Testis (tissue), 5 donors: Measurements from ENCODE around the gene DPP3. TPM values are rescaled to one million over a fixed set of nuclear protein-coding genes. Genes with fewer than 3 reads are reported as not detected.
"Not testable (repeated sequence)": the region's sequence is repeated elsewhere in the genome, so short reads cannot be mapped to it uniquely, and the experiment has no call there.

Source experiments
- DNase-seq: peaks from one replicate; pipeline ENCODE4 v3.0.0-alpha.2; 2019
- H3K27ac ChIP-seq, 2 donors: fragments of 200-600 bp; sonication (generic); one replicate each; pipeline ENCODE4 v1.5.1; 2019
- H3K27me3 ChIP-seq: fragments of 200-600 bp; sonication (generic); one replicate; pipeline ENCODE4 v1.5.1; 2019
- H3K36me3 ChIP-seq: fragments of 200-600 bp; sonication (generic); one replicate; pipeline ENCODE4 v1.5.1; 2017; ENCODE audit warnings: low read depth; ENCODE audit errors: missing control alignments
- H3K4me1 ChIP-seq: fragments of 200-600 bp; sonication (generic); one replicate; pipeline ENCODE4 v1.5.1; 2019
- H3K4me3 ChIP-seq, 2 donors: fragments of 200-600 bp; sonication (generic); one replicate each; pipeline ENCODE4 v1.5.1; 2017 to 2019
- H3K9me3 ChIP-seq: fragments of 200-600 bp; sonication (generic); one replicate; pipeline ENCODE4 v1.5.1; 2017
- POLR2A ChIP-seq: fragments of 450-650 bp; IDR thresholded peaks from one replicate; pipeline ENCODE4 v1.6.1; 2017; ENCODE audit warnings: antibody characterized with exemption, mild to moderate bottlenecking, moderate library complexity
- WGBS, 2 donors: methylation state at CpG; one replicate each; pipeline ENCODE4 v1.1.5; 2018; 5-methylcytosine and 5-hydroxymethylcytosine counted together
- intact Hi-C: fragments of 100-400 bp; cut with DNase I; formaldehyde crosslinking; loops from one replicate; pipeline ENCODE4 v1.15.1; 2023; ENCODE audit warnings: low total_unique reads
- long read RNA-seq, 2 donors: transcript quantifications; one replicate each; lab custom pipeline, GENCODE V29; 2026
- polyA plus RNA-seq: library from polyadenylated mRNA; stranded (reverse); fragments of 350-450 nt; fragmentation: Illumina TruSeq; extraction: RNeasy Lipid Tissue Mini Kit (QIAGEN cat#74804); gene quantifications from one replicate; pipeline ENCODE4 v1.2.3, GENCODE V29; 2014; ENCODE audit warnings: low read depth, low replicate concordance; ENCODE audit not compliant: insufficient read depth
- total RNA-seq, 2 donors: library from RNA; depleted of rRNA; stranded (reverse); fragments of >200 nt; gene quantifications; one replicate each; pipeline ENCODE4 v1.2.3, GENCODE V29; 2016
- TF ChIP-seq, protein P1 (sequence below), 3 experiments: fragments of 450-650 bp in 2 of 3; fragments of 200-600 bp in 1 of 3; sonication (generic) in 1 of 3; IDR thresholded peaks; one replicate each; pipeline ENCODE4 v1.5.1; 2016 to 2019; ENCODE audit warnings: antibody characterized with exemption in 3 of 3, mild to moderate bottlenecking in 2 of 3, moderate library complexity in 1 of 3

The DPP3 gene, protein sequence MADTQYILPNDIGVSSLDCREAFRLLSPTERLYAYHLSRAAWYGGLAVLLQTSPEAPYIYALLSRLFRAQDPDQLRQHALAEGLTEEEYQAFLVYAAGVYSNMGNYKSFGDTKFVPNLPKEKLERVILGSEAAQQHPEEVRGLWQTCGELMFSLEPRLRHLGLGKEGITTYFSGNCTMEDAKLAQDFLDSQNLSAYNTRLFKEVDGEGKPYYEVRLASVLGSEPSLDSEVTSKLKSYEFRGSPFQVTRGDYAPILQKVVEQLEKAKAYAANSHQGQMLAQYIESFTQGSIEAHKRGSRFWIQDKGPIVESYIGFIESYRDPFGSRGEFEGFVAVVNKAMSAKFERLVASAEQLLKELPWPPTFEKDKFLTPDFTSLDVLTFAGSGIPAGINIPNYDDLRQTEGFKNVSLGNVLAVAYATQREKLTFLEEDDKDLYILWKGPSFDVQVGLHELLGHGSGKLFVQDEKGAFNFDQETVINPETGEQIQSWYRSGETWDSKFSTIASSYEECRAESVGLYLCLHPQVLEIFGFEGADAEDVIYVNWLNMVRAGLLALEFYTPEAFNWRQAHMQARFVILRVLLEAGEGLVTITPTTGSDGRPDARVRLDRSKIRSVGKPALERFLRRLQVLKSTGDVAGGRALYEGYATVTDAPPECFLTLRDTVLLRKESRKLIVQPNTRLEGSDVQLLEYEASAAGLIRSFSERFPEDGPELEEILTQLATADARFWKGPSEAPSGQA
- total RNA-seq = 10 to 100 TPM; 29.3 to 31.0 TPM
- polyA plus RNA-seq = 24.8 TPM
- long read RNA-seq, donor 1, transcript DPP3-209 (18 exons, 2,974 nt) = major isoform, 5 of 6 reads
- long read RNA-seq, donor 1, partial matches to known transcripts = 0 of 6 reads
- long read RNA-seq, donor 1, other reads (novel, unspliced or antisense) = 0 of 6 reads
- long read RNA-seq, donor 2, partial matches to known transcripts = 9 of 15 reads
- long read RNA-seq, donor 2, other reads (novel, unspliced or antisense) = 0 of 15 reads

DNA sequence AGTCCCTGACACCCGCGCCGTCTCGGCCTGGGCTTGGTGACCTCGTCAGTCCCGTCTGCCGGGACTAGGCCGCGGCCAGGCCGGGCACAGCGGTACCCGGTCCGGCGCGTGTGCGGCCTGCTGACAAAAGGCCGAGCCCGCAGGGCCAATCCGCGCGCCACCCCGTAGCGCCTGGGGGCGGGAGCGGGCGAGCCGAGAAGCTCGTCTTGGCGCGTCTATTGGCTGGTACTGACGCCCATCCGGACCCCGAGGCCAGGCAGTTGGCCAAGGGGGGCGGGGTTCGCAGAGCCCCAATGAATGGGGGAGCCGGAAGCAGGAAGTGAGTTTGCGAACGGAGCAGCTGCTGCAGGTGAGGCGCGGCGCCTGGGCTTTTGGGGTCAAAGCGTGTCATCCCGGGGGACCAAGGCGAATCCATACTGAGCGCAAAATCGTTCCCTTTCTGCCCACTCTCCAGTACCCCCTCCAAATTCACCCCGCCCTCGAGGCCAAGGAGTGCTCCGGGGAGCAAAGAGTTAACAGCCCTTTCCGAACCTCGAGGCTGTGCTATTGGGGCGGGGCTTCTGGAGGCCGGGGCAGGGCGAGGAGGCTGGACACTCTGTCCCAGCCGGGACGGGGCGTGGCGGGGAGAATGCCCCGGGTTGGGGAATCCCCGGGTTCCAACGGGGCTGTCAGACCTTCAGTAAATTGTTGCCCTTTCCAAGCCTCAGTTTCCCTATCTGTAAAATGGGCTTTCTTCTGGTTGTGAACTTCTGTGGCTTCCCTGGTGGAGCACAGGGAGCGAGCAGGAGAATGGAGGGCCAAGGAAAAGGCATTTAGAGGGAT, at the start of gene DPP3:
DPP3 (plus strand) TSS at position 318 of the 822 bp plus-strand sequence. CDS start 1,767 bp downstream, outside the sequence.
- Histone ChIP-seq H3K4me3 (peak within 1 kb of the TSS; percentile 66 to 75), H3K4me1 (peaks cover 5% of the 10 kb centered on the region), H3K27me3 (no peaks in the 10 kb centered on the region), H3K36me3 (no peaks in the 10 kb centered on the region), H3K9me3 (no peaks in the 10 kb centered on the region), H3K27ac (peak within 1 kb of the TSS; percentile 74 to 75)
- WGBS, 2 donors = 1% methylated on average over 6 to 60 of the region's 62 CpGs
- peak; percentile 98 for DNase-seq
- intact Hi-C loops = loop anchor here (10.0 kb wide), 1 partner anchor 194 kb away; the partner anchor contains the start of gene RBM4B
- TF ChIP-seq, protein P1, sequence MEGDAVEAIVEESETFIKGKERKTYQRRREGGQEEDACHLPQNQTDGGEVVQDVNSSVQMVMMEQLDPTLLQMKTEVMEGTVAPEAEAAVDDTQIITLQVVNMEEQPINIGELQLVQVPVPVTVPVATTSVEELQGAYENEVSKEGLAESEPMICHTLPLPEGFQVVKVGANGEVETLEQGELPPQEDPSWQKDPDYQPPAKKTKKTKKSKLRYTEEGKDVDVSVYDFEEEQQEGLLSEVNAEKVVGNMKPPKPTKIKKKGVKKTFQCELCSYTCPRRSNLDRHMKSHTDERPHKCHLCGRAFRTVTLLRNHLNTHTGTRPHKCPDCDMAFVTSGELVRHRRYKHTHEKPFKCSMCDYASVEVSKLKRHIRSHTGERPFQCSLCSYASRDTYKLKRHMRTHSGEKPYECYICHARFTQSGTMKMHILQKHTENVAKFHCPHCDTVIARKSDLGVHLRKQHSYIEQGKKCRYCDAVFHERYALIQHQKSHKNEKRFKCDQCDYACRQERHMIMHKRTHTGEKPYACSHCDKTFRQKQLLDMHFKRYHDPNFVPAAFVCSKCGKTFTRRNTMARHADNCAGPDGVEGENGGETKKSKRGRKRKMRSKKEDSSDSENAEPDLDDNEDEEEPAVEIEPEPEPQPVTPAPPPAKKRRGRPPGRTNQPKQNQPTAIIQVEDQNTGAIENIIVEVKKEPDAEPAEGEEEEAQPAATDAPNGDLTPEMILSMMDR (IDR thresholded peaks at IDR 0.05) = peak in 2 of 3 experiments; percentile 4 to 24
- peak; percentile 53 for TF ChIP-seq POLR2A

DNA sequence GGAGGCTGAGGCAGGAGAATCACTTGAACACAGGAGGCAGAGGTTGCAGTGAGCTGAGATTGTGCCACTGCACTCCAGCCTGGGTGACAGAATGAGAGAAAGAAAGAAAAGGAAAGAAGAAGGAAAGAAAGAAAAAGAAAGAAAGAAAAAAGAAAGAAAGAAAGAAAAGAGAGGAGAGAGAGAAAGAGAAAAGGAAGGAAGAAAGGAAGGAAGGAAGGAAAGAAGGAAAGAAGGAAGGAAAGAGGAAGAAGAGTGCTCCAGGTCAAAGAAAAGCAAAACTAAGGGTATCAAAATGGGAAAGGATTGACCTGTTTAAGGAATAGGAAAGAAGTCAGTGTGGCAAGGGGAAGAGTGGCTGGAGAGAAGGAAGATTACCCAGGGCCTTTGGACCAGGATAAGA, 48.9 kb upstream of the DPP3 start:
- H3K36me3 ChIP-seq, intact Hi-C loops, H3K27ac ChIP-seq, H3K27me3 ChIP-seq, H3K4me3 ChIP-seq, H3K4me1 ChIP-seq, H3K9me3 ChIP-seq, DNase-seq: not testable (repeated sequence)

DNA sequence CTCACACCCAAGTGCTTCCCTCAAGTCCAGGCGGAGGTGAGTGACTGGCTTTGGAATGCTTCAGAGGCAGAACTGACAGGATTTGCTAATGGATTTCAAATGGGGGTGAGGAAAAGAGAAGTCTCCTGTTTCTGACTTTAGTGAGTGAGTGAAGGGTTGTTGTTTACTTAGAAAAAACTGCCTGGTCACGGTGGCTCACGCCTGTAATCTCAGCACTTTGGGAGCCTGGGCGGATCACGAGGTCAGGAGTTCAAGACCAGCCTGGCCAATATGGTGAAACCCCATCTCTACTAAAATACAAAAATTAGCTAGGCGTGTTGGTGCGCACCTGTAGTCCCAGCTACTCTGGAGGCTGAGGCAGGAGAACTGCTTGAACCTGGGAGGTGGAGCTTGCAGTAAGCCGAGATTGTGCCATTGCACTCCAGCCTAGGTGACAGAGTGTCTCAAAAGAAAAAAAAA, 48.3 kb upstream of the DPP3 start:
- H3K4me3 ChIP-seq, H3K27me3 ChIP-seq, H3K4me1 ChIP-seq, H3K9me3 ChIP-seq, intact Hi-C loops, DNase-seq, H3K36me3 ChIP-seq, H3K27ac ChIP-seq: not testable (repeated sequence)
- WGBS, 2 donors = 86 to 95% methylated on average over 8 of the region's 8 CpGs

DNA sequence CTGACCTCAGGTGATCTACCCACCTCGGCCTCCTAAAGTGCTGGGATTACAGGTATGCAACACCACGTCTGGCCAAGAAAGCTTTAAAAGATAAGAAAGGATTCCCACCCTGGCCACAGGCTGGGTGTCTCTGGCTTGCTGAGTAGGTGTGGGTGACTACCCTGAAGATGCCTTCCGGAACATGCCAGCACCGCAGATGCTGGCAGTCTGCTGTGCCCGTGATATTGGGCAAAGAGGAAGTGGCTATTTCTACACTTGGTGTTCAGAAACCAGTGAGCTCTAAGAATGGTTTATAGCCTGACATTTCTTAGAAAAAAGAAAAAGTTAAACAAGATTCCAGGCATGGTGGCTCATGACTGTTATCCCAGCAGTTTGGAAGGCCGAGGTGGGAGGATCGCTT, 47.6 kb upstream of the DPP3 start:
- Histone ChIP-seq H3K27ac (no peak overlapping the region), H3K4me1 (no peaks in the 10 kb centered on the region), H3K36me3 (no peaks in the 10 kb centered on the region), H3K27me3 (no peaks in the 10 kb centered on the region), H3K9me3 (no peaks in the 10 kb centered on the region), H3K4me3 (no peak overlapping the region)
- TF ChIP-seq, protein P1 (IDR thresholded peaks at IDR 0.05) = no peak
- TF ChIP-seq POLR2A = no peak
- 90 to 92% methylated on average over 6 to 7 of the region's 7 CpGs for WGBS, 2 donors
- intact Hi-C loops = no loop called here
- no peak for DNase-seq

DNA sequence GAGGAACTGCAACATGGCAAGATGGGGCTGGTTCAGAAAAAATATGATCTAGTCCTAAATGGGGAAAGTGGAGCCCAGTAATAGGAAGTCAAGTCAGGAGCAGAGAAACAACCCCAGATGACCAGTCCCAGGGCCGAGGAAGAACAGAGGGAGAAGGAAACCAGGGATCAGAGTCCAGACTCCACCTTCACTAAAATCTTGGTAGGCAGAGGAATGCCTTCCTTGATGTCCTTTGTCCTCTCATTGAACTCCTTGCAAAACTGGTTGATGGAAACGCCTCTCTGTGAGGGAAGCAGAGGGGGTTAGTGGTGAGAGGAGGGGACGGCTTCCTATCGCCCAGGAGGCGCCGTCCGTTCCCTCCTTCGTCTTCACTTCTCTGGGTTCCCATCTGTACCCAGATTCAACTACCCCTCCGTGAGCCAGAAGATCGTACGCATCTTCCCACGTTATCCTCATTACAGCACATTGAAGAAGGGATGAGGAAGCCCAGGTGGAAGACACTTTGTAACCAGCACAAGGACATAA, 42.2 kb upstream of the DPP3 start:
- Histone ChIP-seq H3K4me3 (peak overlapping the region; percentile 59 to 99), H3K9me3 (no peaks in the 10 kb centered on the region), H3K36me3 (no peaks in the 10 kb centered on the region), H3K27me3 (no peaks in the 10 kb centered on the region), H3K4me1 (peaks cover 6% of the 10 kb centered on the region), H3K27ac (peak overlapping the region; percentile 83)
- 4% methylated on average over 9 to 12 of the region's 12 CpGs for WGBS, 2 donors
- DNase-seq = no peak
- intact Hi-C loops = no loop called here
- TF ChIP-seq POLR2A = no peak
- TF ChIP-seq, protein P1 (IDR thresholded peaks at IDR 0.05) = no peak
